NCI-H2171 treated with DMSO at 0.1 percent for 48 hours (cell line): Measurements from ENCODE around the gene NXPE1.
"Not testable (repeated sequence)": the region's sequence is repeated elsewhere in the genome, so short reads cannot be mapped to it uniquely, and the experiment has no call there.

ENCODE experiments used
- DNase-seq: peaks from one replicate; lab custom pipeline; 2025; lab: John Stamatoyannopoulos, UW

Gene NXPE1

DNA sequence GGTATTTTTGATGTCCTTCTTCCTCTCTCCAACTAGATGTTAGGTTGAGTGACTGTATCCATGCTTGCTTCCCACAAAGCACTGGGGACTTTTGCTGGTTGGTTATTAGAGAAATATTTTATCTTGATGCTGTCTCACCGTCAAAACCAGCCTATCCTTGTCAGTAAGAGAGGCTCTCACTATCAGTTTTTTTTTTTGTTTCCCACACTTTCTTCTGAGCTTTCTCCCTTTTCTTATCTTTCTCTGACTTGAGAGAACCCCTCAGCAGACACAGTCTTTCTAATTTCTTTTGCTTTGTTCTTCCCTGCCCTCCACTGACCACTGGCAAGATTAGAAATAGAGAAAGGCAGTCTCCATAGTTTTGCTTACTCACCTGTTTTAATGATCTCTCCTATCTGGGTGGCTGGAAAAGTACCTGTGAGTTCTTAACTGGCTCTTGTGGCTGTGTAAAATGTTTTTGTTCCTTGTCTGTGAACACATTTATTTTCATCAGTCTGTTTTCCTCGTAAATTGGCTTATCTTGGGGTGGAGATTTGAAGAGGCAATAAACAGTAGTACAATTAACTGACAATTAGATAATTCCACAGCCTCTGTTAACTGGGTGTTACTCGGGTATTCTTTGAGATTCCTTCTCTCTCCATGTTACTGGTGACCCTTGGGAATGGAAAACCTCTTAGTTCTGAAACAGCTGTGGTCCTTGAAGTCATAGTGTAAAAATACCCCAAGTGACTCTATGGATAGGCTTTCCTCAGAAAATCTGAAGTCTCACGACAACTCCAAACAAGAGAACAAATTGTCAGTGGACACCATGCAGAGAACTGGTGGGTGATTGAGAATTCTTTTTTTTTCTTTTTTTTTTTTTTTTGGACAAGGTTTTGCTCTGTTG, at the start of gene NXPE1:
Gene NXPE1 (minus strand): TSS at position 457 of the 886 bp plus-strand sequence. CDS start 8,680 bp downstream, outside the sequence.
- DNase-seq, result no peak

DNA sequence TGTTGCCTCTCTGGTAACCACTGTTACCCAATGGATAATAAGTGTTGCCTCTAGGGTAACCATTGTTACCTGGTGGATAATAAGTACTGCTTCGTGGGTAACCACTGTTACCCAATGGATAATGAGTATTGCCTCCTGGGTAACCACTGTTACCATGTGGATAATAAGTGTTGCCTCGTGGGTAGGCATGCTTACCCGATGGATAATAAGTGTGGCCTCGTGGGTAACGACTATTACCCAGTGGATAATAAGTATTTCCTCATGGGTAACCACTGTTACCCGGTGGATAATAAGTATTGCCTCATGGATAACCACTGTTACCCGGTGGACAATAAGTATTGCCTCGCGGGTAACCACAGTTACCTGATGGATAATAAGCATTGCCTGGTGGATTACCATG, 49.7 kb upstream of the NXPE1 start:
- DNase-seq, result no peak

DNA sequence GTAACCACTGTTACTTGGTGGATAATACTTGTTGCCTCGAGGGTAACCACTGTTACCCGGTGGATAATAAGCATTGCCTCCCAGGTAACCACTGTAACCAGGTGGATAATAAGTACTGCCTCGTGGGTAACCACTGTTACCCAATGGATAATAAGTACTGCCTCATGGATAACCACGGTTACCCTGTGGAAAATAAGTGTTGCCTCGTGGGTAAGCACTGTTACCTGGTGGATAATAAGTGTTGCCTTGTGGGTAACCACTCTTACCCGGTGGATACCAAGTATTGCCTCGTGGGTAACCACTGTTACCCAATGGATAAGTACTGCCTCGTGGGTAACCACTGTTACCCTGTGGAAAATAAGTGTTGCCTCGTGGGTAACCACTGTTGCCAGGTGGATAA, 48.9 kb upstream of the NXPE1 start:
- not testable (repeated sequence) for DNase-seq

DNA sequence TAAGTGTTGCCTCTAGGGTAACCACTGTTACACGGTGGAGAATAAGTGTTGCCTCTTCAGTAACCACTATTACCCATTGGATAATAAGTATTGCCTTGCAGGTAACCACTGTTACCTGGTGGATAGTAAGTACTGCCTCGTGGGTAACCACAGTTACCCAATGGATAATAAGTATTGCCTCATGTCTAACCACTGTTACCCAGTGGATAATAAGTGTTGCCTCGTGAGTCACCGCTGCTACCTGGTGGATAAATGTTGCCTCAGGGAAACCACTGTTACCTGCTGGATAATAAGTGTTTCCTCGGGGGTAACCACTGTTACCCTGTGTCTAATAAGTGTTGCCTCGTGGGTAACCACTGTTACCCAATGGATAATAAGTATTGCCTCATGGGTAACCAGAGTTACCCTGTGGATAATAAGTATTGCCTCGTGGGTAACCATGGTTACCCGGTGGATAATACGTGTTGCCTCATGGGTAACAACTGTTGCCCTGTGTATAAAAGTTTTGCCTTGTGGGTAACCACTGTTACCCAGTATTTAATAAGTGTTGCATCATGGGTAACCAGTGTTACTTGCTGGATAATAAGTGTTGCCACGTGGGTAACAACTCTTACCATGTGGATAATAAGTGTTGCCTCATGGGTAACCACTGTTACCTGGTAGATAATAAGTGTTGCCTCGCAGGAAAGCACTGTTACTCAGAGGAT, 48.2 kb upstream of the NXPE1 start:
- DNase-seq, result no peak

DNA sequence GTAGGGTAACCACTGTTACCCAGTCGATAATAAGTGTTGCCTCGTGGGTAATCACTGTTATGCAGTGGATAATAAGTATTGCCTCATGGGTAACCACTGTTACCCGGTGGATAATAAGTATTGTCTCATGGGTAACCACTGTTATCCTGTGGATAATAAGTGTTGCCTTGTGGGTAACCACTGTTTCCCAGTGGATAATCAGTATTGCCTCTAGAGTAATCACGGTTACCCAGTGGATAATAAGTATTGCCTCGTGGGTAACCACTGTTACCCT, 47.1 kb upstream of the NXPE1 start:
- not testable (repeated sequence) for DNase-seq

DNA sequence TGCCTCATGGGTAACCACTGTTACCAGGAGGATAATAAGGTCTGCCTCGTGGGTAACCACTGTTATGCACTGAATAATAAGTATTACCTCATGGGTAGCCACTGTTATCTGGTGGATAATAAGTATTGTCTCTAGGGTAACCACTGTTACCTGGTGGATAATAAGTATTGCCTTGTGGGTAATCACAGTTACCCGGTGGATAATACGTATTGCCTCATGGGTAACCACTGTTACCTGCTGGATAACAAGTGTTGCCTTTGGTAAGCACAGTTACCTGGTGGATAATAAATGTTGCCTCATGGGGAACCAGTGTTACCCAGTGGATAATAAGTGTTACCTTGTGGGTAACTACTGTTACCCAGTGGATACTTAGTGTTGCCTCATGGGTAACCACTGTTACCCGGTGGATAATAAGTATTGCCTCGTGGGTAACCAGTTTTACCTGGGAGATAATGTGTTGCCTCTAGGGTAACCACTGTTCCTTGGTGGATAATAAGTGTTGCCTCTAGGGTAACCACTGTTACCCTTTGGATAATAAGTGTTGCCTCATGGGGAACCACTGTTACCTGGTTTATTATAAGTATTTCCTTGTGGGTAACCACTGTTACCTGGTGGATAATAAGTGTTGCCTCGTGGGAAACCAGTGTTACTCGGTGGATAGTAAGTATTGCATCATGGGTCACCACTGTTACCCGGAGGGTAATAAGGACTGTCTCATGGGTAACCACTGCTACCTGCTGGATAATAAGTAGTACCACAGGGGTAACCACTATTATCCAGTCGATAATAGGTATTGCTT, 46.5 kb upstream of the NXPE1 start:
- DNase-seq, result no peak

DNA sequence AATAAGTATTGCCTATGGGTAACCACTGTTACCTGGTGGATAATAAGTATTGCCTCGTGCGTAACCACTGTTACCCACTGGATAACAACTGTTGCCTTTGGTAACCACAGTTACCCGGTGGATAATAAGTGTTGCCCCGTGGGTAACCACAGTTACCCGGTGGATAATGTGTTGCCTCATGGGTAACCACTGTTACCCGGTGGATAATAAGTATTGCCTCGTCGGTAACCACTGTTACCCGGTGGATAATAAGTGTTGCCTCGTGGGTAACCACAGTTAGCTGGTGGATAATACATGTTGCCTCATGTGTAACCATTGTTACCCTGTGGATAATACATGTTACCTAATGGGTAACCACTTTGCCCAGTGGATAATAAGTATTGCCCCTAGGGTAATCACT, 45.7 kb upstream of the NXPE1 start:
- DNase-seq, result no peak

DNA sequence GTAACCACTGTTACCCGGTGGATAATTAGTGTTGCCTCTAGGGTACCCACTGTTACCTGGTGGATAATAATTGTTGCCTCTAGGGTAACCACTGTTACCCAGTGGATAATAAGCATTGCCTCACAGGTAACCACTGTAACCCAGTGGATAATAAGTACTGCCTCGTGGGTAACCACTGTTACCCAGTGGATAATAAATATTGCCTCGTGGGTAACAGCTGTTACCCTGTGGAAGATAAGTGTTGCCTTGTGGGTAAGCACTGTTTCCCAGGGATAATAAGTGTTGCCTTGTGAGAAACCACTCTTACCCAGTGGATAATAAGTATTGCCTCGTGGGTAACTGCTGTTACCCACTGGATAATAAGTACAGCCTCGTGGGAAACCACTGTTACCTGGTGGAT, 45.2 kb upstream of the NXPE1 start:
- DNase-seq, result no peak

DNA sequence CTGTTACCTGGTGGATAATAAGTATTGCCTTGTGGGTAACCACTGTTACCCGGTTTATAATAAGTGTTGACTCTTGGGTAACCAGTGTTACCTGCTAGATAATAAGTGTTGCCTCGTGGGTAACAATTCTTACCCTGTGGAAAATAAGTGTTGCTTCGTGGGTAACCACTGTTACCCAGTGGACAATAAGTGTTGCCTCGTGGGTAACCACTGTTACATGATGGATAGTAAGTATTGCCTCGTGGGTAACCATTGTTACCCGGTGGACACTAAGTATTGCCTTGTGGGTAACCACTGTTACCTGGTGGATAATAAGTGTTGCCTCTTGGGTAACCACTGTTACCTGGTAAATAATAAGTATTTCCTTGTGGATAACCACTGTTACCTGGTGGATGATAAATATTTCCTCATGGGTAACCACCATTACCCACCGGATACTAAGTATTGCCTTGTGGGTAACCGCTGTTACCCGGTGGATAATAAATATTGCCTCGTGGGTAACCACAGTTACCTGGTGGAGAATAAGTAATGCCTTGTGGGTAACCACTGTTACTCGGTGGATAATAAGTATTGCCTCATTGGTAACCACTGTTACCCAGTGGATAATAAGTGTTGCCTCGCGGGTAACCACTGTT, 44.6 kb upstream of the NXPE1 start:
- DNase-seq, result no peak

DNA sequence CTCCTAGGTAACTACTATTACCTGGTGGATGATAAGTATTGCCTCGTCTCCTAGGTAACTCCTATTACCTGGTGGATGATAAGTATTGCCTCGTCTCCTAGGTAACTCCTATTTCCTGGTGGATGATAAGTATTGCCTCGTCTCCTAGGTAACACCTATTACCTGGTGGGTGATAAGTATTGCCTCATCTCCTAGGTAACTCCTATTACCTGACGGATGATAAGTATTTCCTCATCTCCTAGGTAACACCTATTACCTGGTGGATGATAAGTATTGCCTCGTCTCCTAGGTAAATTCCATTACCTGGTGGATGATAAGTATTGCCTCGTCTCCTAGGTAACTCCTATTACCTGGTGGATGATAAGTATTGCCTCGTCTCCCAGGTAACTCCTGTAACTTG, 43.5 kb upstream of the NXPE1 start:
- DNase-seq, result not testable (repeated sequence)

DNA sequence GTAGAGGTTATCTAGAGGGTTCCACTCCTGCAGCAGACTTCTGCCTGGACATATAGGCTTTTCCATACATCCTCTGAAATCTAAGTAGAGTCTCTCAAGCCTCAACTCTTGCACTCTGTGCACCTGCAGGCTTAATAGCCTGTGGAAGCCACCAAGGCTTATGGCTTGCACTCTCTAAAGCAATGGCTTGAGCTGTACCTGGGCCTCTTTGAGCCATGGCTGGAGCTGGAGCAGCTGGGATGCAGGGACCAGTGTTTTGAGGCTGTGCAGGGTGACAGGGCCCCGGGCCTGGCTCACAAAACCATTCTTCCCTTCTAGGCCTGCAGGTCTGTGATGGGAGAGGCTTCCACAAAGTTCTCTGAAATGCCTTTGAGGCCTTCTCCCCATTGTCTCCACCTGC, 38.8 kb upstream of the NXPE1 start:
- no peak for DNase-seq

DNA sequence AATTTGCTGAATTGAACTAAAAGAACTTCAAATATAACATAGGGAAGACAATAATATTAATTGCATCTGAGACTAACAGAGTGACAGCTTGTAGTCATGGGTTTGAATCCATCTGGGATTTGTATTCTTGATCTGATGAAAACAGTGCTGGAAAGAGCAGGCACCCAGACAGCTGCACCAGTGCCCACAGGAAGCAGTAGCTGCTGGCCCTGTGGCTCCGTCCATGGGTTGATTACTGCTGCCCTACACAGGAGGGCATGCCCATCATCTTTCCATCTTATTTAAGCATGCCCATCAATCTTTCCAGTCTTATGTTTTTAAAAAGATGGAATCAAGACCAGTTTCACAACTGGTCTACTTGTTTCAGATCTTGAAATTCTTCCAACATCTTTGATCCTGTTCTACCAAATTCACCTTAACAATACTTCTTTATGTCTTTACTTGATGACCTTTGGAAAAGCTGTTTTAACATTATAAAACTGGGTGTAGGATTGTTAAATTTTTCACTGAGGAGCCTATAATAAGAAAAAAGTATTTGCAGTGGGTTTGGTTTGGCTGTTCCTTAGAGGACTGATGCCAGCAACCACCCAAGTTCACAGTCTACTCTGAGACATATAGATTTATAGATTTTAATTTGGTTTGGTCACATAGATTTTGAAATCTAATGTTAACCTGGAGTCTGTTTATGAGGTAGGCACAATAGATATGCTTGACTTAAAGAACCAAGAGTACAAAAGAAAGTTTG, 36.7 kb upstream of the NXPE1 start:
- no peak for DNase-seq

DNA sequence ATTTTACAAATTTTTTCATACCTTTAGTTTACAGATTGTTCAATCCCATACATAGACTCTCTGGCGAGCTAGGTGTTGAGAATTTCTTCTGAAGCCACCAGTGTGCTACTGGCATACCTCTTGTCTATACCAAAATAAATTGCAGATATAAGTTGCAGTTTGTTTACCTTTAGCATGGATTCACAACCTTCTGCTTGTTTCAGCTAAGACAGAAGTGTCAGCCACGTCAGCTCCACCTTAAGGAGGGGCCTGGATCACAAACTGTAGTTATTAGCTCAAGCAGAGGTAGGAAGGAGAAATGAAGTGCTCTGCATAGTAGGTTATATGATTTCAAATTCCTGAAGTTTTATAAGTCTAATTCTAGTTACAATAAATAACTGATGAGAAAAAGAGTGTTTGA, 35.9 kb upstream of the NXPE1 start, which contains the start of gene NXPE4:
Gene NXPE4 (minus strand): TSS at position 216 of the 400 bp plus-strand sequence. CDS start 1,027 bp downstream, outside the sequence.
- DNase-seq, result no peak

DNA sequence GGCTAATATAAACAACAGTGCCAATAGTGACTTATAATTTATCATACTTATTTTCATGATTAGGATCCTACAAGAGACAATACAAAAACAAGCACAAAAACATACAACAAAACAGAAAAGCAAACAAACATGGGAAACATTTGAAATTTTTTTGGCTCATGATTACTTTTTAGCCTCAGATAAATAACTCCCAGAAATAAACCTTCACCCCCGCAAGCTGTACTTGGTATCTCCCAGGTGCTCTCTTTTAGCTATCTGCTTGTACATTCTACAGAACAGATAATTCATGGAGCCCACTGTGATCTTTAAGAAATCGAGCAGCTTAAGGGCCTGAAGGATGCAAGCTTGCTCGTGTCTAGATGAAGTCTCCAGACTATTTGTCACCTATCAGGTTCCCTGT, 35.0 kb upstream of the NXPE1 start:
- DNase-seq, result no peak

DNA sequence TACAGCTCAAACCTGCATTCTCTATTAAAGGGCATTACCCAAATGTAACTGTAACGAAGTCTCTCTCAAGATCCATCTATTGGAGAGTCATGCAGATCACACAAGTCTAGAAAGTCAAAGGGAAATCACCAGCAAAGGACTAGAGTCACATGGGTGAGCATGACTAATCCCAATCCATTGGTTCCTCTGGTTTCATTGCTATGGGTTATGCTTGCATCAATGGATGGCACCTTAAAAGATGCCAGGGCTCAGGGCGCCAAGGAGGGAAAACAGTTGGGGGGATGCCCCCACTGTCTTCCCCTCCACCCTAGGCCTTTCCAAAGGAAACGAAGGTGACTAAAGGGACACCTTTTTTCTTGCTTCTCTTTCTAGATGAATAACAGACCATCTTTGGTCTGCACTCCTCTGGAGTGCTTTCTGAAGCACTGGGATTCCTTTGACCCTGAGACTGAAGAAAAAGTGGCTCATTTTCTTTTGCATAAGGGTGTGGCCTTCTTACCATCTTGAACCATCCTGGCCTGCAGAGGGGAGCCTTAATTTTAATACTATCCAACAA, 27.8 kb upstream of the NXPE1 start:
- no peak for DNase-seq

DNA sequence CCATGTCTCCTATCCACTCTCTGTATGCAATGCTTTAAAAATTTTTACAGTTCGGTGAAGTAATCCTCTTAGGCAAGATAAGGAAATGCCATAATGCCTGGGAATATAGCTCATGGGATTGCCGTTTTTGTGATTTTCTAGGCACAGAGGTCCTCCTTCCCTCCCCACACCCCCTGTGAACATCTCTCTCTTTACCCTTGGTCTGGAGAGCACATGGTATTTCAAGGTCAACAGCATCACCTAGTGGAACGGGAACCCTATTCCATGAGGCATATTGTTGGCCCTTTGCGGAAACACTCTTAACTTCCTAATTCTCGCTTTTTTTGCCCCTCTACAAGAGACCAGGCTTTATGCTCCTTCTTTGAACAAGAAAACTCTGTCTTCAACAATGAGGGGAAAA, 27.1 kb upstream of the NXPE1 start:
- DNase-seq, result no peak

DNA sequence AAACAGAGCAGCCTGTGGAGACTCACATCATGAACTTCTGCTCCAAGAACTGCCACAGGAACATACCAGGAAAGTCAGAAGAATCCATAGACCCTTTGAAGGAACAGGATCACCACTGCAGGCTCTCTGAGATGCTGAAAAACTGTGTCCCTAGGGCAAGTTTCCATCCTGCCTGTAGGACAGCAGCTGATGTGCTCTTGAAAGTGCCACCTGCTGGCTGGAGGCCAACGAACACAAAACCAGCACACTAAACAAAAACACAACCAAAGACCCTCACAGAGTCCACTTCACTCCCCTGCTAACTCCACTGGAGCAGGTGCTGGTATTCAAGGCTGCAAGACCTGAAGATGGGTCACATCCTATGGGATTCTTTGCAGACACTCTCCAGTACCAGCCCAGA, 12.0 kb upstream of the NXPE1 start:
- no peak for DNase-seq

DNA sequence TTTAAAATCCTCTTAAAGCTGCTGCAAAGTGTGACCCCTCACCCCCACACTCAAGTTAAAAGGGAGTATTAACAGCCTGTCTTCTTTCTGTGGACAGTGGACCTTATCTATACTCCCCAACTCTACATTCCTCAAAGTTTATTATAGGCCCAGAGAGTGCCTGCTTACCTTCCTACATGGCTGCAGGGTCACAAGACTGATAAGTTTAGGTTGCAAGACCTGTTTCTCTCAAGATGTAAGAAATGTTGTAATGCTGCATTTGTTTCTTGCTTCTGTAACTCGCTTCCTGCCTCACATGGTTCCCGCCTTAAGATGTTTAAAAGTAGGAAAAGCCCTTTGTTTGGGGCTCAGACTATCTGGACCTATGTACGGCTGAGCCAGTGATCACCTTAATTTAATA, 10.1 kb upstream of the NXPE1 start:
- DNase-seq, result no peak

DNA sequence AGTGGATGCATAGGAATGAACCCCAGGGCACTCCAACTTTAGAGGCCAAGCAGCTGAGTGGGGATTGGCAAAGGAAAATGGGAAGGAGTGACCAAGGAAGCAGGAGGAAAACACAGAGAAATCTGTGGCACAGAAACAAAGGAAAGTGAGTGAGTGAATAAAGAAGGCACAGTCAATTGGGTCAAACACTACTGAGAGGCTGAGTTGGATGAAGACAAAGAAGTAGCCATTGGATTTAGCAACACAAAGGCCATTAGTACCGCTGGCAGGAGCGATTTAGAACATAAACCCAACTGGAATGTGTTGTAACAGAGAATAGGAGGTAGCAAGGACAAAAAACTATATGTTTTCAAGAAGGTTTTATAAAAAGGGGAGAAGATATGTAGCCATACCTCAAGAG, 6.6 kb upstream of the NXPE1 start:
- no peak for DNase-seq

DNA sequence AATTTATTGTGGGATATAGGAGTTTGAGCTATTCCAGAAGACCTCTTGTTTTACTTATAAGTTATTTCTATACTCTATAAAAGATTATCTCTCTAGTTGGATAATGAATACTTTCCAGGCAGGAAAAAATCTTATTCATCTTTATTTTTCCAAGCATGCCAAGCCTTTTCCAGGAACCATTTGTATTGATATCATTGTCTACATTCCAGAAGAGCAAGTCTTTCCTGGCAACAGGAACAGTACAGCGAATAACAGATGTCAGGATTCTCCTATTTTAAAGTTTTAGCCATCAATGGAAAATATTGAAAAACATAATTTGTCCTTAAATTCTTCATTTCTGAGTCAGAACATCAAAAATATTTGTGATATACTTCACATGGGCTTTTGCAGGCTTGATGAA, 5.2 kb upstream of the NXPE1 start:
- DNase-seq, result no peak

DNA sequence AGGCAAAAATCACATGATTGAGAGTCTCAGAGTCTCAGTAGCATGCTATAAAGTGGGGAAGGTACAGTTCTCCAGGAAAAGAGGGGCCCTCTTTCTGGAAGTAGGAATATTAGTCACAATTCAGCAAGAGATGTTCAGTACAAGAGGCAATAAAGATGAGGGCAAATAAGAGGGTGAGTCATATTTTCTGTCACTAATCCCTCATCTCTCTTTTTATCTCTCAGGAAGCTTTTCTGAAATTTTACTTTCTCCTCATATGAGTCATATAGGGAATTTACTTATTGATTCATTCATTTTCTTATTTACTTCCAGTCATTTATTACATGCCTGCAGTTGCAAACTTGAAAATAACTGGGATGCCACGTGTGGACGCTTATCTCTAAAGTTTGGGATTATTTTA, 3.4 kb upstream of the NXPE1 start:
- DNase-seq, result no peak
